22Rv1 (cell line): Measurements from ENCODE around the gene BNC2.

Experiments
- ZFX ChIP-seq: fragments of 450-650 bp; IDR thresholded peaks from 2 replicates; pipeline ENCODE4 v1.6.1; 2017; ENCODE audit warnings: antibody characterized with exemption, borderline replicate concordance
- TF ChIP-seq, protein P1 (sequence below): fragments of 450-650 bp; IDR thresholded peaks from 2 replicates; pipeline ENCODE4 v1.5.1; 2017; ENCODE audit warnings: mild to moderate bottlenecking

DNA sequence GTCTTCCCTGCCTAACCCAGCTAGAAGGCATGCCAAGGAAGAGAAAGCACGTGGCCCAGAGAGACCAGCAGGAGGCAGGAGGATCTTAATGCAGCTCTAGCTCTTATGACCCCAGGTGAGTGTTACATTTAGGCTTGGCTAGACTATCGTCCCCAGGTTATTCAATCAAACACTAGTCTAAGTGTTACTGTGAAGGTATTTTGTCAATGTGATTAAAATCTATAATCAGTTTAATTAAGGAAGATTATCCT, 483.7 kb downstream of the BNC2 start:
- TF ChIP-seq, protein P1, sequence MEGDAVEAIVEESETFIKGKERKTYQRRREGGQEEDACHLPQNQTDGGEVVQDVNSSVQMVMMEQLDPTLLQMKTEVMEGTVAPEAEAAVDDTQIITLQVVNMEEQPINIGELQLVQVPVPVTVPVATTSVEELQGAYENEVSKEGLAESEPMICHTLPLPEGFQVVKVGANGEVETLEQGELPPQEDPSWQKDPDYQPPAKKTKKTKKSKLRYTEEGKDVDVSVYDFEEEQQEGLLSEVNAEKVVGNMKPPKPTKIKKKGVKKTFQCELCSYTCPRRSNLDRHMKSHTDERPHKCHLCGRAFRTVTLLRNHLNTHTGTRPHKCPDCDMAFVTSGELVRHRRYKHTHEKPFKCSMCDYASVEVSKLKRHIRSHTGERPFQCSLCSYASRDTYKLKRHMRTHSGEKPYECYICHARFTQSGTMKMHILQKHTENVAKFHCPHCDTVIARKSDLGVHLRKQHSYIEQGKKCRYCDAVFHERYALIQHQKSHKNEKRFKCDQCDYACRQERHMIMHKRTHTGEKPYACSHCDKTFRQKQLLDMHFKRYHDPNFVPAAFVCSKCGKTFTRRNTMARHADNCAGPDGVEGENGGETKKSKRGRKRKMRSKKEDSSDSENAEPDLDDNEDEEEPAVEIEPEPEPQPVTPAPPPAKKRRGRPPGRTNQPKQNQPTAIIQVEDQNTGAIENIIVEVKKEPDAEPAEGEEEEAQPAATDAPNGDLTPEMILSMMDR: no peak
- no peak for TF ChIP-seq ZFX
